GM19193 (cell line): Measurements from ENCODE around the gene HPN.

Source experiments
- POLR2A ChIP-seq: IDR thresholded peaks from 4 replicates; pipeline ENCODE4 v1.6.1; 2011; ENCODE audit not compliant: insufficient read depth, insufficient read length; ENCODE audit errors: extremely low read depth

HPN gene

GRCh38 chr19:35077411-35078223, 36.1 kb downstream of the HPN start:
- TF ChIP-seq POLR2A = no peak

- no peak for TF ChIP-seq POLR2A
These were observed 38.3 kb downstream of the HPN start for GRCh38 chr19:35079826-35080225.

- TF ChIP-seq POLR2A = no peak
These were observed 39.2 kb downstream of the HPN start for GRCh38 chr19:35080613-35081170.

- TF ChIP-seq POLR2A = no peak
These were observed 39.7 kb downstream of the HPN start for GRCh38 chr19:35081201-35081600.

GRCh38 chr19:35083691-35084508, 42.4 kb downstream of the HPN start:
- no peak for TF ChIP-seq POLR2A

GRCh38 chr19:35084509-35084762, 42.9 kb downstream of the HPN start:
- no peak for TF ChIP-seq POLR2A

GRCh38 chr19:35085947-35086346, 44.4 kb downstream of the HPN start:
- TF ChIP-seq POLR2A = no peak

- TF ChIP-seq POLR2A = no peak
These were observed 44.9 kb downstream of the HPN start for GRCh38 chr19:35086455-35086854.

- TF ChIP-seq POLR2A = no peak
These were observed 45.9 kb downstream of the HPN start for GRCh38 chr19:35087393-35087792.

- no peak for TF ChIP-seq POLR2A
These were observed 46.8 kb downstream of the HPN start for GRCh38 chr19:35088131-35088913.

- TF ChIP-seq POLR2A = no peak
These were observed 48.0 kb downstream of the HPN start for GRCh38 chr19:35089554-35089953.

- no peak for TF ChIP-seq POLR2A
These were observed 48.6 kb downstream of the HPN start for GRCh38 chr19:35090160-35090505.

GRCh38 chr19:35090506-35091214, 49.1 kb downstream of the HPN start:
- TF ChIP-seq POLR2A = no peak

GRCh38 chr19:35093430-35093829, 51.9 kb downstream of the HPN start:
- TF ChIP-seq POLR2A = no peak
